8988T (cell line): ENCODE data around the gene FNDC10.
"Not testable (repeated sequence)": the region's sequence is repeated elsewhere in the genome, so short reads cannot be mapped to it uniquely, and the experiment has no call there.

Experiments
- DNase-seq: peaks from one replicate; pipeline ENCODE4 v3.0.0; 2011

The FNDC10 gene

DNA sequence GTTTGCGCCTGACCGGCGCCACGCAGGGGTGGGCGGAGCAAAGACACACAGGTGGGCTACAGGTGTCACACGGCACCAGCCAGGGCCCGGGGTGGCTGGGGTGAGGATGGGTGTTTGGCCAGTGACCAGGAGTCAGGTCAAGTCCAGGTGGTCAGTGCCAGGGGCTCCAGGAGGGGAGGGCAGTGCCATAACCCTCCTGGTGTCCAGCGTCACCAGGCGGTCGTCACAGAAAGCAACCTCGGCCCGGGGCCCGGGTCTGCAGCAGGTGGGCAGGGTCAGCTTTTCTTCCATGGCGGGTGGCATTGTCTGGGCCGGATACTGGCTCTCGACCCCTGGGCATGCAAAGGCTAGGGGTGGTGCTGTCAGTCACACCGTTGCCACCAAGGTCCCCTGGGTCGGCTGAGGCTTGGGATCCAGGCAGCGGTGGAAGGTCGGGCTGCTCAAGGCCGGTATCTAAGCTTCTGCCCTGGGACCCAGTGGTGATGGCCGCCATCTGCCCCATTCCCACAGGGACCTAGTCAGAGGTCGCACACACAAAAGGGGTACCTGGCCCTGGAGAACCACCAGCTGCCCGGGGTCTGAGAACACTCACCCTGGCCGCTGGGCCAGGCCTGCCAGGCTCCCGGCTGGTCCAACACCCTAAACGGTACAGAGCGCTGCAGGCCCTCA, 1.8 kb downstream of the FNDC10 start:
- peak; percentile 33 for DNase-seq

DNA sequence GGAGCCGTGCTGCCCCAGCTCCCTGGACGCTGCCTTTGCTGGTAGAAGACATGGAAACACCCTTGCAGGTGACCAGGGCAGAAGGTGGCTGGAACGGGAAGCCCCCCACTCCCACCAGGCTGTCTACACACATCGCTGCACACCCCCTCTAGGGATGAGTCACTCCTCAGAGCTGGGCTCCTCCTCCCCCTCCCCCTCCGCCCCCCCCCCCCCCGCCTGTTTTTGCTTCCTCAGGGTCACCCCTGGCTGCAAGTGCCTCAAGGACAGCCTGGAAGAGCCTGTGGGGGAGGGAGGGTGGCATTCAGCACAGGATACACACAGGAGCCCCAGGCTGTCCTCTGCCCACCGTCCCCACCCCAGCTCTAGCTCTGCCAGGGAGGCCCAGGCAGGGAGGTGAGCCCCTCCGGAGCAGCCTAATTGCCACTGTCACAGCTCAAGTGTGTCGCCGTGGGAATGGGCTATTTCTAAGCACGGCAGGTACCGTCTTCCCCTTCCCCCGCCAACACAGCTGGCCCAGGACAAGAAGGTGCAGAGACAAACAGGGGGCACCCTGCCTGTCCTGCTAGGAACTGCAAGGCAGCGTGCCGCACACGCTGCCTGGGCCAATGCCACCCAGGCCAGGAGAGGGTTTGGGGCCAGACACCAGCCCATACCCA, 2.5 kb downstream of the FNDC10 start:
- DNase-seq = peak; percentile 97

DNA sequence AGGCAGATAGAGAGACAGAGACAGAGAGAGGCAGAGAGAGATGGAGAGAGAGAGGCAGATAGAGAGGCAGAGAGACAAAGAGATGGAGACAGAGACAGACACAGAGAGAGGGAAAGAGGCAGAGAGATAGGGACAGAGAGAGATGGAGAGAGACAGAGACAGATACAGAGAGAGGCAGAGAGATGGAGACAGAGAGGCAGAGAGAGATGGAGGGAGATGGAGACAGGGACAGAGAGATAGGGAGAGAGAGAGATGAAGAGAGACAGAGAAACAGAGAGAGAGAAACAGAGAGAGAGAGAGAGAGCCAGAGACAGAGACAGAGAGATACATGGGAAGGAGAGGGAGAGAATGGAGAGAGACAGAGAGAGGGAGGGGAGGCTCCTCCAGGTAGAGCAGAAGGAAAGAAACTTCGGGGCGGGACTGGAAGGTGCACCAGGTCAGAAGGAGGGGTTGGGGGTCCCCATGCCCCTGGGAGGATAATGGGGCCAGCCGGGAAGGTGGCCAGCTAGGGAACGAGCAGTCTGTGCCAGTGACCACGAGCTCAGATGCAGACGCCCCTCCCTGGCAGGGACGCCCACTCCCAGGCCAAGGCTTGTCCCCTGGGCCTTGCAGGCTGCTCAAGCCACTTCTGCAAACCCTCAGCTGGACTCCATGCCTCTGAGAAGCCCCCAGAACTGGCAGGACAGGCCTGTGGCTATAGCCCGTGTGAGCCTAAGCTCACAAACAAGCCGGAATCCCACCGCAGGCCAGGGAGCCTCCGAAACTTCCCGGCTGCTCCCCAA, 3.3 kb downstream of the FNDC10 start:
- DNase-seq = no peak

DNA sequence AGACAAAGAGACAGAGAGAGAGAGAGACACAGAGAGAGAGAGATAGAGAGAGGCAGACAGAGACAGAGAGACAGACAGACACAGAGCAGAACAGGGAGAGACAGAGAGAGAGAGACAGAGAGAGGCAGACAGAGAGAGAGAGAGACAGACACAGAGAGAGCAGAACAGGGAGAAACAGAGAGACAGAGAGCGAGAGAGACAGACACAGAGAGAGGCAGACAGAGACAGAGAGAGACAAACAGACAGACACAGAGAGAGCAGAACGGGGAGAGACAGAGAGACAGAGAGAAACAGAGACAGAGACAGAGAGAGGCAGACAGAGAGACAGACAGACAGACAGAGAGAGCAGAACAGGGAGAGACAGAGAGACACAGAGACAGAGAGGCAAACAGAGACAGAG, 4.6 kb downstream of the FNDC10 start:
- not testable (repeated sequence) for DNase-seq

DNA sequence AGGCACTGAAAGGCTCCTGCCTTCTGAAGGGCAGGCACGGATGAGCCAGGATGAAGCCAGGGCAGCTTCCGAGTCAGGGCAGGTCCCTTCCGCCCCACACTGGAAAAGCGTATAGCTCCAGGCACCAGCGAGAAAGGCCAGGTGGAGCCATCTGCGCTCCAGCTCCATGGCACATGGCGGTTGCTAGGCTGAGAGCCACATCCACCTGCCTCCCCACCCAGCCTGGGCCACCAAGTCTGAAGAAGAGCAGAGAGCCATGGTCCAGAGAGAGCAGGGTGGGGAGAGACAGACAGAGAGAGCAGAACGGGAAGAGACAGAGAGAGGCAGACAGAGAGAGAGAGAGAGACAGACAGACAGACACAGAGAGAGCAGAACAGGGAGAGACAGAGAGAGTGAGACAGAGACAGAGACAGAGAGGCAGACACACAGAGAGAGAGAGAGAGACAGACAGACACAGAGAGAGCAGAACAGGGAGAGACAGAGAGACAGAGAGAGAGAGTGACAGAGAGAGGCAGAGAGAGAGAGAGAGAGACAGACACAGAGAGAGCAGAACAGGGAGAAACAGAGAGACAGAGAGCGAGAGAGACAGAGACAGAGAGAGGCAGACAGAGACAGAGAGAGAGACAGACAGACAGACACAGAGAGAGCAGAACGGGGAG, 5.2 kb downstream of the FNDC10 start:
- DNase-seq = no peak

DNA sequence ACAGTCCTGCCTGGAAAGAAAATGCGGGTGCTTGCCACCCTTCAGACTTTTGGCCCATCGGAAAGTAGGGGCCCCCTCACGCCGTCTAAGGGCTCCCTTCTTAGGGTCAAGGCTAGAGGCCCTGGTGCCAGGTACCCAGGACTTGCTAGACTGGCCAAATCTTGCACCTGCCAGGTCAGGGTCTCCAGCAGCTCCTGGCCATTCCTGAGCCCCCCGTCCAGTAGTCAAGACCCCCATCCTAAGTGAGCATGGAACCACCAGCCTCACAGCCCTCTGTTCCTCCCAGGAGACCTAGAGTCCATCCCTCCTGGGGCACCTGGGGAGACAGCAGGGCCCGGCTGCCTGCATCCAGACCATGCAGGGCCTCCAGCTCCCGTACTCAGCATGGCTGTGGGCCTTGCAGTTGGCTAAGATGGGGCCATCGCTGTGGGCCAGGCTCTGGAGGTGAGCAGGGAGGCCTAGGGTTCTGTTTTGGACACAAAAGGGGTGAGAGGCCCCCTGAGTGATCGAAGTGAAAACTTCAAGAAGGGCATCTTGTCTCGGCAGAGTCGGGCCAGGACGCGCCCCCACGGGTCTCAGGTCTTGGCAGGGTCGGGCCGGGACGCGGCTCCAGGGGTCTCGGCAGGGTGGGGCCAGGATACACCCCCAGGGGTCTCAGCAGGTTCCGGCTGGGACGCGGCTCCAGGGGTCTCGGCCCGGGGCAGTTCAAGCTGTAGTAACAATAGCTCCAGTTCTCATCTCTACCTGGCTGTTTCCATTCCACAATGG, 5.9 kb downstream of the FNDC10 start:
- DNase-seq = no peak

DNA sequence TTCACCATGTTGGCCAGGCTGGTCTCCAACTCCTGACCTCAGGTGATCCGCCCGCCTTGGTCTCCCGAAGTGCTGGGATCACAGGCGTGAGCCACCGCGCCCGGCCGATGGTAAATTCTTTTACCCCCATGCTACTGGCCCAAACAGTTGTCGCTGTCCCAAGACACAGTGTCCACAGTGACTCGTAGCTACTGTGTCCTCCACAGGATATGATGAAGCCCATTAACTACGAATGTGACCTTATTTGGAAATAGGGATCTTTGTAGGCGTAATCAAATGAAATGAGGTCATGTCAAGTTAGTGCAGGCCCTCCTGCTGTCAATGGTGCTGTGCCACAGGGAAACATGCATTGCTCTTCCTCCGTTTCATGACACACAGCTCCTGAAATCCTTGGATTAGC, 8.5 kb downstream of the FNDC10 start:
- no peak for DNase-seq

DNA sequence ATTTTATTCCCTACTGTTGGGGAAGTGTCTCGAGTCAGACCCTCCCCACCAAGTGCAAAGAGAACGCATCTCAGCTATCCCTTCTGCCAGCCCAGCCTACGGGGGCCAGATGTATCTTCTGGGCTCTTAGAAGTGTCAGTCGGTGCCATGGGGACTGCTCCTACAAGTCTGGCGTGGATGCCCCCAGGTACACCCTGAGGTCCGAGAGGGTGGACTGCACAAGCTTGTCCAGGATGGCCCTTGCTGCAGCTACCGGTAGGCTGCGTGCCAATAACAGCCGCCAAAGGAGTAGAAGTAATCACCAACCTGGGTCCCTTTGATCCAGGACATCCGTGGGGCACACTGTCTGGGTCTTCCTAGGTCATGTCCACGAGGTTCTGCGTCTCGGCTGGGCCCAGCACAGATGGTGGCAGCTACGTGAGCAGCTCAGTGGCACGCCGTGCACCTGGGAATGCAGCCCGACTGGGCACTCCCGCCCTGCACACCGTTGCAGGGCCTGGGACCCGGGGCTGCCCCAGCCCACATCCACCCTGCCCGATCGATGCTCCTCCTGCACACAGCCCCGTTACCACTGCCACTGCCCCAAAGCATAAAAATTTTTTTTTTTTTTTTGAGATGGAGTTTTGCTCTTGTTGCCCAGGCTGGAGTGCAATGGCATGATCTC, 16.5 kb downstream of the FNDC10 start:
- DNase-seq = no peak

DNA sequence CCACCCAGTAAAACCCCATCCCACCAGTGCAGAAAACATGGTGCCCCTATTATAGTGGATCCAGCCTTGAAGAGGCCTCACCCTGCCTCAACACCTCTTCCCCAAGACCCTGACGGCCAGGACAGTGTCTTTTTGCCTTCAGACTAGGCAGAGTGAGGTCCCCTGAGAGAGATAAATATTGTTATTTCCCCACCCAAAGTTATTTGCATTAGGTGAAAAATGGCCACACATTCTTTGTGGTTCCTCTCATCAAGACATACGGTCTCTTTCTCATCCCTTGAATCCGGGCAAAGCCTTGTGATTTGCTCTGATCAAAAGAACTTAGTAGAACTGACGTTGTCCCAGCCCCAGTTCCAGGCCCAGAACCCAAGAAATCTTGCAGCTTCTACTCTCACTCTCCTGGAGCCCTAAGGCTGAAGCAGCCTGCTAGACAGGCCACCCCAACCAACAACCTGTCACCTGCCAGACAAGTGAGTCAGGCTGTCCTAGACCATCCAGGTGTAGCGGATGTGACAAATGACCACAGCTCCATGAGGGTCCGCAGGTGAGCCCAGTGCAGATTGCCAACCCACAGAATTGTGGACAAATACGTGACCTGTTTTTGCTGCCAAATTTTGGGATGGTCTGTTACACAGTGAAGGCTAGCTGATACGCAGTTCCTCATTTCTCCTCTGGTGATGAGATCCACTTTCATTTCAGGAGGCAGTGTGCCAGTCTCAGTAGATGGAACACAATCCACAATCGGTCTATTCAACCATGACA, 17.2 kb downstream of the FNDC10 start:
- DNase-seq = no peak

DNA sequence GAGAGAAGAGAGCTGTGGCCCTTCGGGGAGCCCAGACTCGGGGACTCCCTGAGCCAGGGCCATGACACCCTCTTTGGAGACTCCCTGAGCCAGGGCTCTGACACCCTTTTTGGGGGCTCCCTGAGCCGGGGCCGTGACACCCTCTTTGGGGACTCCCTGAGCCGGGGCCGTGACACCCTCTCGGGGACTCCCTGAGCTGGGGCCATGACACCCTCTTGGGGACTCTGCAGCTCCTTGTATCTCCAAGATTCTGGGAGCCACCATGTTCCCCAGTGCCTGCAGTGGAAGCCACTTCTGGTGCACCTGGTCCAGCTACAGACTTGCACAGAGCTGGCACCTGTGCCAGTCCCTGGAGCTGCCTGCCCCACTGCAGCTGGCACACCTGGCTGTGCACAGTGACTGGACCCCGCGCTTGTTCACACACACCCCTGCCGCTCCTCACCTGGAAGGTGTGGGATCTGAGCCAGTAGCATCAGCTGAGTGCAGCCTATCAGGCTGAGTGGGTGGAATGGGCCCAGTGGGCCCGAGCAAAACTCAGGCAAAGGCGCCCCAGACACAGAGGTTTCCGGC, 21.5 kb downstream of the FNDC10 start:
- DNase-seq = no peak

DNA sequence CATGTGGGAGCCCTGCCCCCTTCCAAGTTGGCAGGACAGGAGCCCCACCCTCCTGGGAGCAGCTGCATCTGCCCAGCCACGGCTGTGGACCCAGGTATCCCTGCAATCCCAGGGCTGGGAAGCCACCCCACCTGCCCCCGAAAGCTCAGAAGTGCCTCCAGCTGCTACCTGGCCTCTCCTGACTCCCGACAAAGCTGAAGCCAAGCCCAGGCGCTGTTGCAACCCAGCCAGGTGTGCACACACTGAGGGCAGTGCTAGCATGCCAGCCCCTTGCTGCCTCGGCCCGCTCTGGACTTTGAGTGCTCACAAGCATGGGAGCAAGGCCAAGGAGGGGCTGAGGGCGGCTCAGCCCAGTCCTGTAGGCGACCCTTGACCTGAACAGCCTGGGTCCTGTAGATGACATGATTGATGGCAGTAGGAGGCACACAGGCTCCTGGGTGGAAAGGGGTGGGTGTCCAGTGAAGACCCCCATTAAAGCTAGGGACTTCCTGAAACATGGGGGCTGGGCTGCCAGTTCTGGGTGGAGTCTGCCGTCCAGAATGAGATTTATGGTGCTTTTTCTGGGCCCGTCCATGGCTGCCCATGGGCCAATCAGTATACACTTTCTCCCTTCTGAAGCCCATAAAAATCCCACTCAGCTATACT, 22.4 kb downstream of the FNDC10 start:
- DNase-seq = no peak

DNA sequence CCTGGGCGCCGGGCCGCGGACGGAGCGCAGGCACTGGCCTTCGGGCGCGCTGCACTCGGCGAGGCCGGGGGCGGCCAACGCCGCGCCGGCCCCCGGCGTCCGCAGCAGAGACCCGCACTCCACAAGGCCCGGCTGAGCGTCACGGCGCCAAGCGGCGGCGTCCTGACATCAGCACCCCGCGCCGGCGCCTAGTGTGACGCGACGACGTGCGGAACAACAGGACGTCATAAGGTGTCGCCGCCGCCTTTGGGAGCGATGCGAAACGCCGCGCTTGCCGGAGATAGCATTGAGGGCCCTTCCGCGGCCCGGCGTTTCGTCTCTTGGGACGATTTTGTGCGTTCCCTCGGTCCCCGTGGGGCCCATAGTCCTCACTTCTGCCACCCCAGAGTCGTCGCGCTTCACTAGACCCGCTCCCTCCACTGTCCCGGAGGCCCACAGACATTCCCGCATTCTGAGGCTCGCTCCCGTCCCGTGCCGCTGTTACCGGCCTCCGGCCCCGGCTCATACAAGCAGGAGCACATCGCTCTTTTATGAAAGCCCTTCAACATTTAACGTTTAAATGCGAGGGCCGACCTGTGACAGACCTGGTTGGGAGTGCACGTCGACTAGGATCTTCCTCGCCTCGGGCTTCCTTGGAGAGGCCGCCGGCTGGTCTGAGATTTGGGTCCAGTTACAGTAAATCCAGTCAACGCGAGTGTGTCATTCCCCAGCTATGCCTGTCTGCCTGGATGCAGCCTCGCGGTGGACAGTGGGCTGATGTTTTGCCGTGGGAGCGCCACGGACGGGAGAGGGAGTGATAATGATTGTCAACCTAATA, 25.0 kb downstream of the FNDC10 start, which contains the start of gene SSU72:
Gene SSU72 (minus strand): TSS at position 143 of the 817 bp plus-strand sequence. CDS start 306 bp downstream, outside the sequence.
- DNase-seq = peak; percentile 76

DNA sequence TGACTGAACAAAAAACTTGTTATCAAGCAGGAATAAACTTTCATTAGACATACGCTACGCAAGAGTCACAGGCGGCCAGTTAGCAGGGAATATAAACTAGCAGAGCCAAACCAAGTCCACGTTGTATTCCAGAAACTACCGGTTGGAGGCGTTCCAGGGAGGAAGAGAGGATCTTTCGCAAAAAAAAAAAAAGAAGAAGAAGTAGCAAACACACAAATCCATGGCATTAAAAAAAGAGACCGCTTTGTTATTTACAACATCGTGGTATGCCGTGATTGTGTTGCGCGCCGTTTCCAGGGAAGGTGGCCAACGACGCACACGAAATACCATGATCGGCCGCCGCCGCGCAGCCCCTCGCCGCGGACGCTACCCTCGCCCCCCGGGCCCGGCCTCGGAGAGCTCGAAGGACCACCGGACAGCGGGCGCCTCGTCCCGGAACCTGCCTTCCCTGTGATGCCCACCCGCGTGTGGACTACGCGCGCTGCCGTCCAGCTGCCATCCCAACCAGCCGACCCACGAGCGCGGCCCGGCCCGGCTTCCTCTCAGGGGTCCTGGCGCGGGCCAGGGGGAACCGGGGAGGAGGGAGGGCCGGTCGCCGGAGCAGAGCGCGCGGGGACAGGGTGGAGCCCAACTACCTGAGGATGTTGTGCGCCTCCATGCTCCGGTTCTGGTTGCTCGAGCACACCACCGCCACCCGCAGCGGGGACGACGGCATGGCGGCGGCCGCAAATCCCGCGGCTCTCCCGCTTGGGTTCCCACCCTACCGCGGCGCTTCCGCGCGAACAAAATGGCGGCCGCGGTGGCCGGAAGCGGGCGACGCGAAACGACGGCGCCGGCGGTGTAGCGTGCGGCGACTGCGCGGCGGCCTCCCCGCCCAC, 25.9 kb downstream of the FNDC10 start:
- DNase-seq = peak; percentile 72

DNA sequence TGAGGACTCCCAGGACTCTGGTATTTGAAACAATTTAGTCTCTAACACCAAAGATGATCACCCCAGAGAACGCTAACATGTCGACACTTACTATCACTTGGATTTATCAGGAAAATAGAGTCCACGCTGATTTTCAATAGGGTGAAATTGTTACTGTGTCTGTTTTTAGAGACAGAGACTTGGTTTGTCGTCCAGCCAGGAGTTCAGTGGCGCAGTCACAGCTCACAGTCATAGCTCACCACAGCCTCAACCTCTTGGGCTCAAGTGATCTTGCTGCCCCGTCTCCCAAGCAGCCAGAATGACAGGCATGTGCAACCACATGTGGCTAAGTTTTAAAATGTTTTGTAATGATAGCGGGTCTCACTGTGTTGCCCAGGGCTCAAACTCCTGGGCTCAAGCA, 30.6 kb downstream of the FNDC10 start:
- no peak for DNase-seq

DNA sequence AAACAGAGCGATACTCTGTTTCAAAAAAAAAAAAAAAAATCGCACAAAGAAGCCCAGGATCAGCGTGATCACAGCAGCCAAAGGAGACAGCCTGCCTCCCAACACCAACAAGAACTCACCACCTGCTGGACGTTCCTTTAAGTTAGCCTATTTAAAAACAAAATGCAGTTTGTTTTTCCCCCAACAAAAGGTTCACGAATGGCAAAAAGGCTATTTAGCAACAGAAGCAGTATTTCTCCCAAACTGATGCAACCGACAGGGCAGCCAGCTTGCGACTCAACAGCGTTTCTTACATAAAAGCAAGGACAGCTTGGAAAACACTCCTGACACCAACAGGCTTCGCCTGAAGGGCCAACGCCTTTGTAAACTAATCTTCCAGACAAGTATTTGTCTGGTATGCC, 32.0 kb downstream of the FNDC10 start:
- DNase-seq = no peak

DNA sequence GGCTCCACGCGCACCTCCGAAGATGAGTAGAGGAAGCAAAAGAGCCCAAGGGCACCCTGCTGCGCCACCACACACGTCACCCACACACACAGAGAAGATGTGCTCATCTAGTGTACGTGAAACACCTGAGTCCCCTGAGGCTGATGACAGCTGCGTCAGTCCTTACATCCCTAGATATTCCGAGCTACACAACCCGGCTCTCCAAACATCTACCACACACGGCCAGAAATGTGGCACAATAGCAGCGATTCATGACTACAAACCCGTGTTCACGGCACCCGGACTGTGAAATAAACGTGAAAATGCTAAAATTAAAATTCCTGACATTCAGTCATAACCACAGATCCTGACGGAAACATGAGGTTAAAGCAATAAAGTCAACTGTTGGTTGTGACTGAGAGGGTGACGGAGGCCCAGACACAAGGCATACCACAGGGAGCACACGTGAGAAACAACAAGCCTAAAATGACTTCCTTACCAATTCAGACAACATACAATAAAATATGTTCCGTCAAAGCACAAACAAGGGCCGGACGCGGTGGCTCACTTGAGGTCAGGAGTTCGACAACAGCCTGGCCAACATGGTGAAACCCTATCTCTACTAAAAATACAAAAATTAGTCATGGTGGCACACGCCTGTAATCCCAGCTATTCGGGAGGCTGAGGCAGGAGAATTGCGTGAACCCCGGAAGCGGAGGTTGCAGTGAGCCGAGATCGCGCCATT, 32.6 kb downstream of the FNDC10 start:
- DNase-seq = no peak

DNA sequence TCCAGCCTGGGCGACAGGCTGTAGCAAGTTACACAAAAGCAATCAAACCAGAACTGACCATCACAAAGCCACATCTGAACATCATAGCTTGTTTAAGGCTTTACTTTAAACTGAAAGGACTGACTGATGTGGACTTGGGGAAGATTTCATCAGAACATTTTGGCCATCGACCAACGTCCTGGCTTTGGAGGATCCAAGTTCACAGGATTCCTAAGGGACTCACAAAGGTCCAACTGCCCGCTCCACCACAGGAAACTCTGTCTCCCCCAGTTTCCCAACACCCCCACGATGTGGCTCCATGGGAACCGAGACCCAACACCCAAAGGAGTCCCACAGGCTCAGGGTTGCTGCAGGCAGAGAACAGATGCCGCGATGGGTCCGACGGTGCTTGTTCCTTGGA, 34.6 kb downstream of the FNDC10 start:
- DNase-seq = no peak

DNA sequence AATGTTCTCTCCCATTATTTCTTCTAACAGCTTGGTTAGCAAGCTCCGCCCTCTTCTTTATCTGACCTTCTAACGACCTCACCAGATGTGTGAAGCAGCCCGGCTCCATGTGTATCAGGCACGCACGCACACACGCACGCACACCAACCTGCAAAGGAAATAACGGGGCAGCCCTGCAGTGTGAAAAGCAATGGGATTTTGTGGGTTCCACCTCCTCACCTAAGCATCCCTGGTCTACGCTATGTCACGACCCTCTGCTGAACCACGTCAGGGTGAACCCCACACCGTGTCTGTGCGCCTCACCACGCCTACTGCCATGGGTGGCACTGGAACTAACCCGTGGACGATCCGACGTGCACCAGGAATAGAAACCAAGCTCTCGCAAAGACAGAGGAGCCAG, 35.7 kb downstream of the FNDC10 start:
- no peak for DNase-seq
